GM18858 (cell line): ENCODE results near the gene ATP2B2.
"Not testable (repeated sequence)": the region's sequence is repeated elsewhere in the genome, so short reads cannot be mapped to it uniquely, and the experiment has no call there.

Experiments
- ATAC-seq: cut with Tn5 transposase; IDR thresholded peaks from one replicate; pipeline ENCODE4 v1.9.1; 2021; ENCODE audit not compliant: unreplicated experiment

The ATP2B2 gene

GRCh38 chr3:10505050-10505790, at the start of gene ATP2B2:
Gene ATP2B2 (minus strand): TSS chr3:10505586. CDS start chr3:10449543, 56,043 bp downstream.
- no peak for ATAC-seq

GRCh38 chr3:10554746-10555145, 49.4 kb upstream of the ATP2B2 start:
- no peak for ATAC-seq

GRCh38 chr3:10554236-10554611, 48.8 kb upstream of the ATP2B2 start:
- no peak for ATAC-seq

GRCh38 chr3:10553591-10554235, 48.3 kb upstream of the ATP2B2 start:
- no peak for ATAC-seq

GRCh38 chr3:10552631-10552943, 47.2 kb upstream of the ATP2B2 start:
- ATAC-seq, result no peak

GRCh38 chr3:10551821-10552630, 46.6 kb upstream of the ATP2B2 start:
- no peak for ATAC-seq

GRCh38 chr3:10551139-10551538, 45.8 kb upstream of the ATP2B2 start:
- no peak for ATAC-seq

GRCh38 chr3:10550705-10551104, 45.3 kb upstream of the ATP2B2 start:
- no peak for ATAC-seq

GRCh38 chr3:10549617-10550230, 44.3 kb upstream of the ATP2B2 start:
- no peak for ATAC-seq

- no peak for ATAC-seq
Observed at GRCh38 chr3:10548992-10549391, 43.6 kb upstream of the ATP2B2 start.

GRCh38 chr3:10547841-10548783, 42.7 kb upstream of the ATP2B2 start:
- ATAC-seq, result no peak

- no peak for ATAC-seq
Observed at GRCh38 chr3:10547413-10547812, 42.0 kb upstream of the ATP2B2 start.

- ATAC-seq, result no peak
Observed at GRCh38 chr3:10546820-10547263, 41.5 kb upstream of the ATP2B2 start.

GRCh38 chr3:10546181-10546624, 40.8 kb upstream of the ATP2B2 start:
- ATAC-seq, result no peak

GRCh38 chr3:10542518-10542917, 37.1 kb upstream of the ATP2B2 start:
- ATAC-seq, result no peak

- not testable (repeated sequence) for ATAC-seq
Observed at GRCh38 chr3:10540347-10540746, 35.0 kb upstream of the ATP2B2 start.

- no peak for ATAC-seq
Observed at GRCh38 chr3:10534066-10534465, 28.7 kb upstream of the ATP2B2 start.

GRCh38 chr3:10533737-10534023, 28.3 kb upstream of the ATP2B2 start:
- ATAC-seq, result no peak

GRCh38 chr3:10532939-10533736, 27.8 kb upstream of the ATP2B2 start:
- ATAC-seq, result no peak

GRCh38 chr3:10531031-10531430, 25.6 kb upstream of the ATP2B2 start:
- no peak for ATAC-seq
